ENCODE results near the gene SEZ6L2. TPM values are rescaled to one million over a fixed set of nuclear protein-coding genes. Genes with fewer than 3 reads are reported as not detected.
A peak's percentile ranks its signal among the peaks of the same experiment; 100 is the strongest.

SEZ6L2 gene
- total RNA-seq, 1 donor from 2014 or later = 69.6 TPM

GRCh38 chr16:29901607-29901945 lies 2.2 kb upstream of the SEZ6L2 start:
- H3K4me3 ChIP-seq (ENCODE audit: insufficient read depth, low read depth, low read length) = peak overlapping the region; percentile 74

GRCh38 chr16:29900888-29901606 lies 1.7 kb upstream of the SEZ6L2 start:
- peaks cover 7% of the 10 kb centered on the region for H3K27me3 ChIP-seq (ENCODE audit: insufficient read depth, low read length)
- H3K79me2 ChIP-seq (ENCODE audit: insufficient read depth, low read length) = peaks cover 4% of the 10 kb centered on the region
- peak overlapping the region; percentile 99 for H2AFZ ChIP-seq (ENCODE audit: low read depth, low read length)
- peak; percentile 13 for DNase-seq (ENCODE audit: low read depth)
- Mint-ChIP-seq H3K27me3 (ENCODE audit: low read depth, unreplicated experiment) (no peaks in the 10 kb centered on the region), H3K27ac (ENCODE audit: unreplicated experiment) (peak overlapping the region; percentile 87), H3K4me1 (ENCODE audit: low read depth, unreplicated experiment) (peaks cover 22% of the 10 kb centered on the region), H3K36me3 (ENCODE audit: low read depth, unreplicated experiment) (peaks cover 9% of the 10 kb centered on the region), H3K9me3 (ENCODE audit: unreplicated experiment) (no peaks in the 10 kb centered on the region), H3K4me3 (ENCODE audit: unreplicated experiment) (peak overlapping the region; percentile 93)
- H3K27ac ChIP-seq (ENCODE audit: low read depth, low read length) = peak overlapping the region; percentile 75
- no peak for FAIRE-seq
- peaks cover 23% of the 10 kb centered on the region for H3K4me1 ChIP-seq (ENCODE audit: insufficient read depth, low read length)
- peak overlapping the region; percentile 100 for H3K4me2 ChIP-seq (ENCODE audit: low read length)
- TF ChIP-seq, protein P1, sequence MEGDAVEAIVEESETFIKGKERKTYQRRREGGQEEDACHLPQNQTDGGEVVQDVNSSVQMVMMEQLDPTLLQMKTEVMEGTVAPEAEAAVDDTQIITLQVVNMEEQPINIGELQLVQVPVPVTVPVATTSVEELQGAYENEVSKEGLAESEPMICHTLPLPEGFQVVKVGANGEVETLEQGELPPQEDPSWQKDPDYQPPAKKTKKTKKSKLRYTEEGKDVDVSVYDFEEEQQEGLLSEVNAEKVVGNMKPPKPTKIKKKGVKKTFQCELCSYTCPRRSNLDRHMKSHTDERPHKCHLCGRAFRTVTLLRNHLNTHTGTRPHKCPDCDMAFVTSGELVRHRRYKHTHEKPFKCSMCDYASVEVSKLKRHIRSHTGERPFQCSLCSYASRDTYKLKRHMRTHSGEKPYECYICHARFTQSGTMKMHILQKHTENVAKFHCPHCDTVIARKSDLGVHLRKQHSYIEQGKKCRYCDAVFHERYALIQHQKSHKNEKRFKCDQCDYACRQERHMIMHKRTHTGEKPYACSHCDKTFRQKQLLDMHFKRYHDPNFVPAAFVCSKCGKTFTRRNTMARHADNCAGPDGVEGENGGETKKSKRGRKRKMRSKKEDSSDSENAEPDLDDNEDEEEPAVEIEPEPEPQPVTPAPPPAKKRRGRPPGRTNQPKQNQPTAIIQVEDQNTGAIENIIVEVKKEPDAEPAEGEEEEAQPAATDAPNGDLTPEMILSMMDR (IDR thresholded peaks at IDR 0.05; ENCODE audit: insufficient read depth, low read depth, low read length) = no peak
- H3K9ac ChIP-seq (ENCODE audit: low read length) = peak overlapping the region; percentile 90
- H4K20me1 ChIP-seq (ENCODE audit: insufficient read depth, low read length) = peaks cover 25% of the 10 kb centered on the region
- no peaks in the 10 kb centered on the region for H3K9me3 ChIP-seq (ENCODE audit: insufficient read depth, low read depth, low read length)
- peak overlapping the region; percentile 74 for H3K4me3 ChIP-seq (ENCODE audit: insufficient read depth, low read depth, low read length)
- H3K36me3 ChIP-seq (ENCODE audit: insufficient read depth, low read length) = peaks cover 3% of the 10 kb centered on the region

More at GRCh38 chr16:29901607-29901945, 2.2 kb upstream of the SEZ6L2 start:
- peaks cover 3% of the 10 kb centered on the region for H3K36me3 ChIP-seq (ENCODE audit: insufficient read depth, low read length)
- H3K36me3 Mint-ChIP-seq (ENCODE audit: low read depth, unreplicated experiment) = peaks cover 9% of the 10 kb centered on the region
- H3K4me1 ChIP-seq (ENCODE audit: insufficient read depth, low read length) = peaks cover 23% of the 10 kb centered on the region
- peaks cover 7% of the 10 kb centered on the region for H3K27me3 ChIP-seq (ENCODE audit: insufficient read depth, low read length)
- peak overlapping the region; percentile 90 for H3K9ac ChIP-seq (ENCODE audit: low read length)
- peaks cover 27% of the 10 kb centered on the region for H4K20me1 ChIP-seq (ENCODE audit: insufficient read depth, low read length)
- H3K4me1 Mint-ChIP-seq (ENCODE audit: low read depth, unreplicated experiment) = peaks cover 22% of the 10 kb centered on the region
- TF ChIP-seq, protein P1 (IDR thresholded peaks at IDR 0.05; ENCODE audit: insufficient read depth, low read depth, low read length) = no peak
- no peak for TF ChIP-seq EZH2 (IDR thresholded peaks at IDR 0.05; ENCODE audit: insufficient read depth, low read length)
- no peak overlapping the region for H3K27ac ChIP-seq (ENCODE audit: low read depth, low read length)
- H3K4me2 ChIP-seq (ENCODE audit: low read length) = peak overlapping the region; percentile 100
- H3K9me3 ChIP-seq (ENCODE audit: insufficient read depth, low read depth, low read length) = no peaks in the 10 kb centered on the region
- H3K27me3 Mint-ChIP-seq (ENCODE audit: low read depth, unreplicated experiment) = no peaks in the 10 kb centered on the region
- peaks cover 4% of the 10 kb centered on the region for H3K79me2 ChIP-seq (ENCODE audit: insufficient read depth, low read length)
- DNase-seq (ENCODE audit: low read depth) (no peak), FAIRE-seq (no peak)
- peak overlapping the region; percentile 93 for H3K4me3 Mint-ChIP-seq (ENCODE audit: unreplicated experiment)
- no peak overlapping the region for H2AFZ ChIP-seq (ENCODE audit: low read depth, low read length)
- no peaks in the 10 kb centered on the region for H3K9me3 Mint-ChIP-seq (ENCODE audit: unreplicated experiment)
- peak overlapping the region; percentile 53 for H3K27ac Mint-ChIP-seq (ENCODE audit: unreplicated experiment)
